Measurements from ENCODE around the gene PACC1. TPM values are rescaled to one million over a fixed set of nuclear protein-coding genes. Genes with fewer than 3 reads are reported as not detected.

PACC1 gene
- total and polyA plus RNA-seq, 10 of the 15 experiments (the other 5 are each of a cell fraction or from before 2014, with no cell fraction given): 16.1 to 29.7 (median 19.3) TPM

DNA sequence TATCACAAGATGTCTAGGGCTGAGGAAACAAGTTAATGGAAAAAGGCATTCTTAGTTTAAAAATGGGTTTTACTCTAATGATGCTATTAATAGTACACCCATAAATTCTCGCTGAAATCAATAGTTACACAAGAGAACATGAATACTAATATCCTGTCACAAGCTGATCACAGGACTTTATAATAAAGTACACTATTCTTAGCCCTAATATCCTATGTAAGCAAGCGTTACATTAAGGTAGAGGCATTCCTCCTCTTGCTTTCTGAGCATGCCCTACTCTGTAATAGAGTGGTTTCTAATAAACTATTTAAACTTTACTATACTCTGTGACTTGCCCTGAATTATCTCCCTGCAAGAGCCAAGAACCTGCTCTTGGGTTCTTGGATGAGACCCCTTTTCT, 6.5 kb upstream of the PACC1 start:
- Histone ChIP-seq H3K27me3 (replicated peaks in 1 of 2; ENCODE audit: control insufficient read depth in 2 of 2, insufficient read depth in 2 of 2, low read length in 1 of 2) (no peaks in the 10 kb centered on the region), H2AFZ (ENCODE audit: control insufficient read depth, low read depth, low read length) (no peak overlapping the region), H3K27ac (ENCODE audit: control insufficient read depth, insufficient read depth) (no peak overlapping the region), H3K79me2 (ENCODE audit: control insufficient read depth, insufficient read depth, low read length) (no peaks in the 10 kb centered on the region), H4K20me1 (ENCODE audit: control insufficient read depth, insufficient read depth) (no peaks in the 10 kb centered on the region), H3K36me3 (ENCODE audit: control insufficient read depth in 2 of 2, insufficient read depth in 2 of 2, low read length in 1 of 2) (no peaks in the 10 kb centered on the region), H3K4me3 (no peak overlapping the region), H3K9ac (ENCODE audit: control insufficient read depth, insufficient read depth, low read length) (no peak overlapping the region), H3K9me3 (replicated peaks; ENCODE audit: control insufficient read depth, insufficient read depth, low read length) (no peaks in the 10 kb centered on the region), H3K4me2 (ENCODE audit: control insufficient read depth, insufficient read depth) (no peak overlapping the region), H3K4me1 (ENCODE audit: control insufficient read depth, insufficient read depth, low read length) (no peaks in the 10 kb centered on the region)
- in situ Hi-C loops (cut with MboI): no loop called here
- POLR2A ChIA-PET: interaction anchor here (0.7 kb wide), 1 partner anchor 19 kb away, joined by 4 read pairs; no protein-coding TSS in a partner anchor
- DNase-seq (ENCODE audit: low read depth, low spot score): no peak
- SMC1A ChIA-PET (ENCODE audit: uncharacterized antibody, unreplicated experiment): interaction anchor here (1.4 kb wide), 1 partner anchor 35 kb away, joined by 3 read pairs; no protein-coding TSS in a partner anchor
- CTCF ChIA-PET: interaction anchor here (0.6 kb wide), 1 partner anchor 29 kb away, joined by 3 read pairs; no protein-coding TSS in a partner anchor
- BruUV-seq (replicated peaks): no TSS peak
- TF ChIP-seq EGR1 (IDR thresholded peaks at IDR 0.05; ENCODE audit: borderline replicate concordance in 1 of 2, low read depth in 2 of 2, low read length in 2 of 2): no peak
- no peak for TF ChIP-seq RELA (IDR thresholded peaks at IDR 0.05; ENCODE audit: borderline replicate concordance, partially characterized antibody)
- TF ChIP-seq TCF7 (IDR thresholded peaks at IDR 0.05; ENCODE audit: borderline replicate concordance): no peak
- no peak for TF ChIP-seq CBX5 (IDR thresholded peaks at IDR 0.05; ENCODE audit: low read depth)
- 26% methylated on average over 2 of the region's 2 CpGs for WGBS (ENCODE audit: insufficient coverage, insufficient replicate concordance, low lambda C conversion rate, missing lambda C conversion rate)
- intact Hi-C loops (cut with micrococcal nuclease; ENCODE audit: unreplicated experiment): no loop called here
- RAD21 ChIA-PET (ENCODE audit: unreplicated experiment): no interaction called here
- FAIRE-seq: no peak
- ATAC-seq: no peak

DNA sequence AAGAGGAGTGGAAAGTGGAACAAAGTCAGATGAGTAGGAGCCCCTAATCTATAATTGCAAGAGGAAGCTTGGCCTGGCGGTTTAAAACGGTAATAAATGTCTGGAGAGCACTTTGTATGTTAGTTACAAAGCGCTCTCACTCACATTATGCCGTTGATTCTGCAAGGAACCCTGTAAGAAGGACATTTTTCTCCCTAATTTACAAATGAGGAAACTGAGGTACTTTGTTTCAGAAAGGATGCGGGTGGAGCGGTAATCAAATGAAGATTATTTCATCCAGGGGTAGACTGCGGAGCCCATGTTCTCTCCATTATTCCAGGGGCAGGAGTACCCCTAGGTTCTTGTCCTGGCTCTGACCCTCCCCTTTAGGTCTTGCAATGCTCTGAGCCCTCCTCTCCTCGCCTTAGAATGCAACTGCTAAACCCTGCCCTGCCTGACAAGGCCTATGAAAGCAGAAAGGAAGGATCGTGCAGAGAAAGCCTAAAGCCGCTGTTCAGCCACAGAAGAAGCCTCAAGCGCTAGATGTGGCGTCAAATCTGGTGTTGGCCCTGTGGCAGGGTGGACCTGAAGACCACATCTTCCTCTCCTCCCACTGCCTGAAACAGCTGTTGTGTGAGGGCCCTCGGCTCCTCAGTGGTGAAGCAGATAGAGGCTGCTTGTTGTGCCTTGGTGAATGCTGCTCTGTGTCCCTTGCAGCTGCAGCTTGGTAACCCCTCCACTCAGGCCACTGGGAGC, 588 bp upstream of the PACC1 start:
- no peaks in the 10 kb centered on the region for H3K9me3 ChIP-seq (replicated peaks; ENCODE audit: control insufficient read depth, insufficient read depth, low read length)
- H3K36me3 ChIP-seq (ENCODE audit: control insufficient read depth in 2 of 2, insufficient read depth in 2 of 2, low read length in 1 of 2): peaks cover under 1 to 7% of the 10 kb centered on the region in 2 experiments; a peak in 3 of 4 replicates
- POLR2A ChIA-PET: interaction anchor here (0.6 to 2.4 kb wide), 10 partner anchors 14 to 1090 kb away, joined by 3 to 10 read pairs (median 4); partner anchors contain the start of genes DTL, INTS7 and NENF
- peak overlapping the region; percentile 94 for H2AFZ ChIP-seq (ENCODE audit: control insufficient read depth, low read depth, low read length)
- H3K27ac ChIP-seq (ENCODE audit: control insufficient read depth, insufficient read depth): peak overlapping the region; percentile 90
- H3K9ac ChIP-seq (ENCODE audit: control insufficient read depth, insufficient read depth, low read length): peak overlapping the region; percentile 72
- CTCF ChIA-PET: interaction anchor here (0.6 to 5.9 kb wide), 3 partner anchors 18 to 344 kb away, joined by 3 to 36 read pairs (median 5); partner anchors contain the start of gene NENF
- ATAC-seq: peak; percentile 3
- no peaks in the 10 kb centered on the region for H4K20me1 ChIP-seq (ENCODE audit: control insufficient read depth, insufficient read depth)
- intact Hi-C loops (cut with micrococcal nuclease; ENCODE audit: unreplicated experiment) (loop anchor here (1.0 to 2.0 kb wide), 2 partner anchors 17 to 42 kb away; partner anchors contain the start of gene NENF), in situ Hi-C loops (cut with MboI) (no loop called here)
- FAIRE-seq: peak; percentile 61
- TSS peak; percentile 95 for BruUV-seq (replicated peaks)
- peak overlapping the region; percentile 50 for H3K4me3 ChIP-seq
- H3K79me2 ChIP-seq (ENCODE audit: control insufficient read depth, insufficient read depth, low read length): peaks cover 32% of the 10 kb centered on the region
- peaks cover 20% of the 10 kb centered on the region for H3K4me1 ChIP-seq (ENCODE audit: control insufficient read depth, insufficient read depth, low read length)
- WGBS (ENCODE audit: insufficient coverage, insufficient replicate concordance, low lambda C conversion rate, missing lambda C conversion rate): 55% methylated on average over 13 of the region's 13 CpGs
- RAD21 ChIA-PET (ENCODE audit: unreplicated experiment): interaction anchor here (0.8 to 3.6 kb wide), 7 partner anchors 17 to 734 kb away, joined by 3 to 16 read pairs (median 3); partner anchors contain the start of genes FLVCR1 and NENF
- peak overlapping the region; percentile 99 for H3K4me2 ChIP-seq (ENCODE audit: control insufficient read depth, insufficient read depth)
- SMC1A ChIA-PET (ENCODE audit: uncharacterized antibody, unreplicated experiment): interaction anchor here (0.6 to 2.2 kb wide), 9 partner anchors 9 to 379 kb away, joined by 3 to 9 read pairs (median 4); partner anchors contain the start of gene DTL
- DNase-seq (ENCODE audit: low read depth, low spot score): no peak
- H3K27me3 ChIP-seq (replicated peaks in 1 of 2; ENCODE audit: control insufficient read depth in 2 of 2, insufficient read depth in 2 of 2, low read length in 1 of 2): no peaks in the 10 kb centered on the region
- TF ChIP-seq IKZF1 (conservative IDR thresholded peaks at IDR 0.05) (peak; percentile 40; the same call in 1 of the 2 replicates), LARP7 (IDR thresholded peaks at IDR 0.05) (0 out of 2 replicates have a peak, but pooled peaks have one; percentile 13), NR2C1 (IDR thresholded peaks at IDR 0.05) (0 out of 2 replicates have a peak, but pooled peaks have one; percentile 0), GABPA (IDR thresholded peaks at IDR 0.05; ENCODE audit: low read depth) (no peak), TCF12 (IDR thresholded peaks at IDR 0.05; ENCODE audit: low read depth, low read length) (peak; percentile 73; the same call in 1 of the 2 replicates)
- TF ChIP-seq, protein P1, sequence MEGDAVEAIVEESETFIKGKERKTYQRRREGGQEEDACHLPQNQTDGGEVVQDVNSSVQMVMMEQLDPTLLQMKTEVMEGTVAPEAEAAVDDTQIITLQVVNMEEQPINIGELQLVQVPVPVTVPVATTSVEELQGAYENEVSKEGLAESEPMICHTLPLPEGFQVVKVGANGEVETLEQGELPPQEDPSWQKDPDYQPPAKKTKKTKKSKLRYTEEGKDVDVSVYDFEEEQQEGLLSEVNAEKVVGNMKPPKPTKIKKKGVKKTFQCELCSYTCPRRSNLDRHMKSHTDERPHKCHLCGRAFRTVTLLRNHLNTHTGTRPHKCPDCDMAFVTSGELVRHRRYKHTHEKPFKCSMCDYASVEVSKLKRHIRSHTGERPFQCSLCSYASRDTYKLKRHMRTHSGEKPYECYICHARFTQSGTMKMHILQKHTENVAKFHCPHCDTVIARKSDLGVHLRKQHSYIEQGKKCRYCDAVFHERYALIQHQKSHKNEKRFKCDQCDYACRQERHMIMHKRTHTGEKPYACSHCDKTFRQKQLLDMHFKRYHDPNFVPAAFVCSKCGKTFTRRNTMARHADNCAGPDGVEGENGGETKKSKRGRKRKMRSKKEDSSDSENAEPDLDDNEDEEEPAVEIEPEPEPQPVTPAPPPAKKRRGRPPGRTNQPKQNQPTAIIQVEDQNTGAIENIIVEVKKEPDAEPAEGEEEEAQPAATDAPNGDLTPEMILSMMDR (IDR thresholded peaks at IDR 0.05 in 2 of 3, conservative IDR thresholded peaks at IDR 0.05 in 1 of 3; ENCODE audit: control insufficient read depth in 2 of 3, extremely low read depth in 1 of 3, insufficient read depth in 1 of 3, low read depth in 3 of 3, low read length in 3 of 3): no peak
- TF ChIP-seq, protein P2, sequence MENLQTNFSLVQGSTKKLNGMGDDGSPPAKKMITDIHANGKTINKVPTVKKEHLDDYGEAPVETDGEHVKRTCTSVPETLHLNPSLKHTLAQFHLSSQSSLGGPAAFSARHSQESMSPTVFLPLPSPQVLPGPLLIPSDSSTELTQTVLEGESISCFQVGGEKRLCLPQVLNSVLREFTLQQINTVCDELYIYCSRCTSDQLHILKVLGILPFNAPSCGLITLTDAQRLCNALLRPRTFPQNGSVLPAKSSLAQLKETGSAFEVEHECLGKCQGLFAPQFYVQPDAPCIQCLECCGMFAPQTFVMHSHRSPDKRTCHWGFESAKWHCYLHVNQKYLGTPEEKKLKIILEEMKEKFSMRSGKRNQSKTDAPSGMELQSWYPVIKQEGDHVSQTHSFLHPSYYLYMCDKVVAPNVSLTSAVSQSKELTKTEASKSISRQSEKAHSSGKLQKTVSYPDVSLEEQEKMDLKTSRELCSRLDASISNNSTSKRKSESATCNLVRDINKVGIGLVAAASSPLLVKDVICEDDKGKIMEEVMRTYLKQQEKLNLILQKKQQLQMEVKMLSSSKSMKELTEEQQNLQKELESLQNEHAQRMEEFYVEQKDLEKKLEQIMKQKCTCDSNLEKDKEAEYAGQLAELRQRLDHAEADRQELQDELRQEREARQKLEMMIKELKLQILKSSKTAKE (IDR thresholded peaks at IDR 0.05; ENCODE audit: low read depth, poor library complexity, severe bottlenecking): peak; percentile 52
